Coronary artery (tissue), 2 donors: ENCODE results near the gene ATG12.

Experiments
- DNase-seq: peaks from one replicate; pipeline ENCODE4 v3.0.0-alpha.2; 2017; ENCODE audit warnings: low spot score
- H3K27ac ChIP-seq, 2 donors: fragments of 200-600 bp; sonication (generic); one replicate each; pipeline ENCODE4 v1.5.1; 2016 to 2019
- H3K4me3 ChIP-seq: fragments of 200-600 bp; sonication (generic); 2 replicates; pipeline ENCODE4 v1.5.1; 2016; ENCODE audit warnings: mild to moderate bottlenecking, moderate library complexity
- TF ChIP-seq, protein P1 (sequence below): fragments of 200-600 bp; sonication (generic); IDR thresholded peaks from one replicate; pipeline ENCODE4 v1.5.1; 2019; ENCODE audit warnings: antibody characterized with exemption

Gene ATG12

GRCh38 chr5:115872447-115872846, 31.1 kb upstream of the ATG12 start:
- H3K4me3 ChIP-seq = no peak overlapping the region
- DNase-seq = no peak
- no peak overlapping the region for H3K27ac ChIP-seq
- TF ChIP-seq, protein P1, sequence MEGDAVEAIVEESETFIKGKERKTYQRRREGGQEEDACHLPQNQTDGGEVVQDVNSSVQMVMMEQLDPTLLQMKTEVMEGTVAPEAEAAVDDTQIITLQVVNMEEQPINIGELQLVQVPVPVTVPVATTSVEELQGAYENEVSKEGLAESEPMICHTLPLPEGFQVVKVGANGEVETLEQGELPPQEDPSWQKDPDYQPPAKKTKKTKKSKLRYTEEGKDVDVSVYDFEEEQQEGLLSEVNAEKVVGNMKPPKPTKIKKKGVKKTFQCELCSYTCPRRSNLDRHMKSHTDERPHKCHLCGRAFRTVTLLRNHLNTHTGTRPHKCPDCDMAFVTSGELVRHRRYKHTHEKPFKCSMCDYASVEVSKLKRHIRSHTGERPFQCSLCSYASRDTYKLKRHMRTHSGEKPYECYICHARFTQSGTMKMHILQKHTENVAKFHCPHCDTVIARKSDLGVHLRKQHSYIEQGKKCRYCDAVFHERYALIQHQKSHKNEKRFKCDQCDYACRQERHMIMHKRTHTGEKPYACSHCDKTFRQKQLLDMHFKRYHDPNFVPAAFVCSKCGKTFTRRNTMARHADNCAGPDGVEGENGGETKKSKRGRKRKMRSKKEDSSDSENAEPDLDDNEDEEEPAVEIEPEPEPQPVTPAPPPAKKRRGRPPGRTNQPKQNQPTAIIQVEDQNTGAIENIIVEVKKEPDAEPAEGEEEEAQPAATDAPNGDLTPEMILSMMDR = no peak

GRCh38 chr5:115869256-115869795, 28.0 kb upstream of the ATG12 start:
- Histone ChIP-seq H3K4me3 (no peak overlapping the region), H3K27ac (no peak overlapping the region)
- DNase-seq = no peak
- TF ChIP-seq, protein P1 = no peak

GRCh38 chr5:115859378-115859777, 18.0 kb upstream of the ATG12 start:
- Histone ChIP-seq H3K27ac (no peak overlapping the region), H3K4me3 (no peak overlapping the region)
- no peak for DNase-seq
- TF ChIP-seq, protein P1 = no peak

- no peak overlapping the region for H3K27ac ChIP-seq
- TF ChIP-seq, protein P1 = no peak
- DNase-seq = no peak
- H3K4me3 ChIP-seq = no peak overlapping the region
These were observed 17.0 kb upstream of the ATG12 start for GRCh38 chr5:115858396-115858795.

- Histone ChIP-seq H3K4me3 (peak overlapping the region; percentile 35), H3K27ac (peak overlapping the region in 1 of 2 donors; percentile 35)
- TF ChIP-seq, protein P1 = no peak
- DNase-seq = no peak
These were observed 16.4 kb upstream of the ATG12 start for GRCh38 chr5:115857626-115858349.

DNA sequence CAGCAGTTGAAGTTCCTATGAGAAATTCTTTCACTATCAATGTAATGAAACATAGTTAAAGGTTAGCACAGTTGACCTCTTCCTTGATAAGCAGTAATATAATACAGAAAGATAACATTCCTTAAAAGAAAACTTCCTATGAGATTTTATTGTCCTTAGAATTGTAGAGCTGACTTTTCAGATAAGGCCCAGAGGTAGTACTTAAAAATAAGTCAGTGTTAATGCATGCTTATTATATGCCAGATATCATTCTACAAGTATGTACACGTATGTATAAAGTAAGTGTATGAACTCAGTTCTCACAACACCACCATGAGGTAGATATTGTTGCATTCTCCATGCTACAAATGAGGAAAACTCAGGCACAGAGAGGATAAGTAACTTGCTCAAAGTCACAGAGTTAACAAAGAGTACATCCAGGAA, 15.7 kb upstream of the ATG12 start:
- TF ChIP-seq, protein P1 = no peak
- peak overlapping the region in 1 of 2 donors; percentile 35 for H3K27ac ChIP-seq
- peak overlapping the region; percentile 35 for H3K4me3 ChIP-seq
- DNase-seq = no peak

DNA sequence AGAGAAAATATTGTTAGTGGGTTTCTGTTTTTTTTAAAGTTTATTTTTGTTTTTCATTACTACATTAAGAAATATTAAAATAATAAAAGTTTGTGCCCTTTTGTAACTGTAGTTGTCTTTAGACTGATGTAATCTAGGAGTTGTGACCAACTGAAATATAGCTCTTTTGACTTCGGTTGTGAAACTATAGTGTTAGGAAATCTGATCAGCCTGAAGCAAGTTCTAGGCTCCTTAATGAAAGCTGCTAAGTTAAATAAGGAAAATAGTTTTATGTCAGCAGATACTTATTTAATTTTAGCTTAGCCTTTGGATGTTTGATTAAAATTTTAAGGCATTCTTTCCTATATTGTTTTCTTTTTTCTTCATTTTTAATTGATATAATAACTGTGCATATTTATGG, 14.6 kb upstream of the ATG12 start:
- DNase-seq = no peak
- TF ChIP-seq, protein P1 = no peak
- H3K4me3 ChIP-seq = no peak overlapping the region
- no peak overlapping the region for H3K27ac ChIP-seq
